ENCODE results near the gene BHLHE41. TPM values are rescaled to one million over a fixed set of nuclear protein-coding genes. Genes with fewer than 3 reads are reported as not detected.

The BHLHE41 gene
- polyA plus RNA-seq, 2 of the 4 experiments (the other 2 are of a cell fraction): 0.41 to 0.81 TPM

DNA sequence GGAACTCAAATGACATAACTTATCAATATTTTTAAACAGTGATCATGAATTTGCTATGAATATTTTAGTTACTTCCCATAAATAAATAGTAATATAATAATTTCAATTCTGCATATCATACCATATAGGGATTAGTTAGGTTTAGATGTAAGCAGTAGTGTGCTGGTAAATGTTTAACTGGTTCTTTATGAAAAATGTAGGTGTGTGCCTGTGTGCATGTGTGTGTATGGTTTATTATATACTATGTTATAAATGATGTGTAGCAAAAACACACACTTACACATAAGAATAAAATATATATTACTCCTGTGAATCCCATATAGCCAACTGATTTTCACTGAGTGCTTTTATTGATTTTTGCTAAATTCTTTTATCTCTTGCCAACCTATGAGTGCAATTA lies 14.0 kb upstream of the BHLHE41 start (continued):
- TF ChIP-seq, protein P1, sequence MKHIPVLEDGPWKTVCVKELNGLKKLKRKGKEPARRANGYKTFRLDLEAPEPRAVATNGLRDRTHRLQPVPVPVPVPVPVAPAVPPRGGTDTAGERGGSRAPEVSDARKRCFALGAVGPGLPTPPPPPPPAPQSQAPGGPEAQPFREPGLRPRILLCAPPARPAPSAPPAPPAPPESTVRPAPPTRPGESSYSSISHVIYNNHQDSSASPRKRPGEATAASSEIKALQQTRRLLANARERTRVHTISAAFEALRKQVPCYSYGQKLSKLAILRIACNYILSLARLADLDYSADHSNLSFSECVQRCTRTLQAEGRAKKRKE (CRISPR knock-in tag; IDR thresholded peaks at IDR 0.05; ENCODE audit: low read depth): no peak
- no peak for TF ChIP-seq KDM1A (IDR thresholded peaks at IDR 0.05; ENCODE audit: low read depth)
- no peak for TF ChIP-seq JUNB (IDR thresholded peaks at IDR 0.05)

DNA sequence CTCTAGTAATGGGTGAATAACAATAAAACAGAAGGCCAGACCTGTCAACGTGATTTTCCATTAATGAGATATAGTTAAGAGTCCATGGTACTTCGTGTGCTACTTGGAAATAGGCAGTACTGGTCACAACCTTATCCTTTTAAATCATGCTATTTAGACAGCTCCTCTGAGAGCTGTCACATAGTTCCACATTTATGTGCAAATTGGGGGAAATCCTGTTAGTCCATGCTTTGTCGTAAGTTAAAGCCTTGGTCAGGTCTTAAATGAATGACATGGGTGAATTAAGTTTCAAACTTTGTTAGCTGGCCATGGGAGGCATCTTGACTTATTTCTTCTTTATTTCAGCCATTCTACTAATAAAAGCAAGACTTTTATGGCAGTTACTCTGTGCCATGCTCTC lies 11.9 kb upstream of the BHLHE41 start:
- Histone ChIP-seq H3K4me3 (no peak overlapping the region), H3K4me2 (no peak overlapping the region), H3K27ac (no peak overlapping the region), H3K4me1 (no peaks in the 10 kb centered on the region), H3K9me3 (no peaks in the 10 kb centered on the region)
- FAIRE-seq (no peak), DNase-seq (ENCODE audit: low read depth in 1 of 2, low spot score in 1 of 2) (no peak), ATAC-seq (no peak)
- TF ChIP-seq, protein P2, sequence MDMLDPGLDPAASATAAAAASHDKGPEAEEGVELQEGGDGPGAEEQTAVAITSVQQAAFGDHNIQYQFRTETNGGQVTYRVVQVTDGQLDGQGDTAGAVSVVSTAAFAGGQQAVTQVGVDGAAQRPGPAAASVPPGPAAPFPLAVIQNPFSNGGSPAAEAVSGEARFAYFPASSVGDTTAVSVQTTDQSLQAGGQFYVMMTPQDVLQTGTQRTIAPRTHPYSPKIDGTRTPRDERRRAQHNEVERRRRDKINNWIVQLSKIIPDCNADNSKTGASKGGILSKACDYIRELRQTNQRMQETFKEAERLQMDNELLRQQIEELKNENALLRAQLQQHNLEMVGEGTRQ (IDR thresholded peaks at IDR 0.05): no peak
- CTCF ChIA-PET: interaction anchor here (0.9 to 1.5 kb wide), 2 partner anchors 14 to 18 kb away, joined by 4 read pairs; no protein-coding TSS in a partner anchor
- POLR2A ChIA-PET: no interaction called here
- 61% methylated on average over 3 of the region's 3 CpGs for WGBS (ENCODE audit: missing lambda C conversion rate)

DNA sequence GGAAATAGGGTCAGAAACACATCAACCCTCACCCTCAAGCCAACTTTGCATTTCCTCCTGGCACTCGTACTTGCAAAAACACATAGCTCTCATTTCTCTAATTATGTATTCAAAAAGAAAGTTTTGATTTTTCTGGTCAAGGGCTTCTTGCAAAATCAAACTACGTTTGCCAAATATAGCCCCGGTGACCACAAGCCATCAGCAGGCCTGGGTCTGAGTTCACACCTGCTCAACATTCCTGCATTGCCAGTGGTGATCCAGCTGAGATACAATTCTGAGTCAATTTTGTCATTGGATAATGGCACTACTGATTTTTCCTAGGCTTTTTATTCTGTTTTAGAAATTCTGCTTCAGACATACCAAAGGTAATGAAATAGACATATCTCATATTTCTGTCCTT lies 10.7 kb upstream of the BHLHE41 start:
- CTCF ChIA-PET: interaction anchor here (0.8 to 1.3 kb wide), 4 partner anchors 13 to 137 kb away, joined by 3 read pairs; partner anchors contain the start of gene SSPN
- Histone ChIP-seq H3K9me3 (no peaks in the 10 kb centered on the region), H3K27ac (no peak overlapping the region), H3K4me2 (no peak overlapping the region), H3K4me1 (no peaks in the 10 kb centered on the region), H3K4me3 (no peak overlapping the region)
- no peak for ATAC-seq
- no peak for DNase-seq (ENCODE audit: low read depth in 1 of 2, low spot score in 1 of 2)
- TF ChIP-seq GATA3 (IDR thresholded peaks at IDR 0.05; ENCODE audit: borderline replicate concordance) (no peak), FOXS1 (CRISPR knock-in tag; IDR thresholded peaks at IDR 0.05) (no peak), MAZ (IDR thresholded peaks at IDR 0.05; ENCODE audit: borderline replicate concordance, low read depth, low read length) (no peak), EHF (CRISPR knock-in tag; IDR thresholded peaks at IDR 0.05) (no peak), KDM1A (IDR thresholded peaks at IDR 0.05; ENCODE audit: low read depth) (no peak), NPAS2 (CRISPR knock-in tag; IDR thresholded peaks at IDR 0.05; ENCODE audit: borderline replicate concordance) (no peak), HDAC2 (IDR thresholded peaks at IDR 0.05) (no peak), MYC (IDR thresholded peaks at IDR 0.05; ENCODE audit: borderline replicate concordance, low read length) (no peak), ESRRA (IDR thresholded peaks at IDR 0.05; ENCODE audit: borderline replicate concordance, low read length) (no peak), CHD2 (IDR thresholded peaks at IDR 0.05; ENCODE audit: low read length, partially characterized antibody) (no peak), ZFP36 (IDR thresholded peaks at IDR 0.05; ENCODE audit: borderline replicate concordance, partially characterized antibody) (no peak), KDM5A (IDR thresholded peaks at IDR 0.05) (no peak), CHD4 (IDR thresholded peaks at IDR 0.05; ENCODE audit: borderline replicate concordance) (no peak), POLR2AphosphoS2 (conservative IDR thresholded peaks at IDR 0.05; ENCODE audit: low read length) (no peak), NR3C1 (IDR thresholded peaks at IDR 0.05) (no peak), EP300 (IDR thresholded peaks at IDR 0.05) (no peak), FOSL2 (IDR thresholded peaks at IDR 0.05) (no peak), FOSL2 (CRISPR knock-in tag; IDR thresholded peaks at IDR 0.05) (no peak)
- TF ChIP-seq, protein P1 (CRISPR knock-in tag; IDR thresholded peaks at IDR 0.05; ENCODE audit: low read depth): no peak
- TF ChIP-seq, protein P2 (IDR thresholded peaks at IDR 0.05): no peak
- TF ChIP-seq, protein P3, sequence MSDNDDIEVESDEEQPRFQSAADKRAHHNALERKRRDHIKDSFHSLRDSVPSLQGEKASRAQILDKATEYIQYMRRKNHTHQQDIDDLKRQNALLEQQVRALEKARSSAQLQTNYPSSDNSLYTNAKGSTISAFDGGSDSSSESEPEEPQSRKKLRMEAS (IDR thresholded peaks at IDR 0.05): no peak
- WGBS (ENCODE audit: missing lambda C conversion rate): 57% methylated on average over 3 of the region's 3 CpGs
- FAIRE-seq: no peak
- POLR2A ChIA-PET: no interaction called here

Measured in A549 (cell line).